Calu3 (cell line): ENCODE results near the gene TLE3. TPM values are rescaled to one million over a fixed set of nuclear protein-coding genes. Genes with fewer than 3 reads are reported as not detected.

Experiments
- BruUV-seq: library from RNA; stranded (reverse); fragments of 400-500 nt; replicated peaks from 2 replicates; lab custom pipeline; 2021; lab: Mats Ljungman, UMichigan
- CTCF ChIA-PET: fragments of 300-600 bp; sonication (Branson Sonifier 250); formaldehyde crosslinking; loops from one replicate; lab custom pipeline; 2022; ENCODE audit warnings: antibody characterized with exemption; lab: Charles Lee
- DNase-seq: peaks from one replicate; pipeline ENCODE4 v3.0.0; 2022
- H3K27ac Mint-ChIP-seq: one replicate; pipeline ENCODE4 v1.8.0; 2022; ENCODE audit warnings: mixed read lengths; ENCODE audit not compliant: unreplicated experiment
- H3K27me3 Mint-ChIP-seq: one replicate; pipeline ENCODE4 v1.8.0; 2022; ENCODE audit warnings: mixed read lengths; ENCODE audit not compliant: unreplicated experiment
- H3K36me3 Mint-ChIP-seq: one replicate; pipeline ENCODE4 v1.8.0; 2022; ENCODE audit warnings: mild to moderate bottlenecking, moderate library complexity, mixed read lengths; ENCODE audit not compliant: insufficient read depth, unreplicated experiment
- H3K4me1 Mint-ChIP-seq: one replicate; pipeline ENCODE4 v1.8.0; 2022; ENCODE audit warnings: mild to moderate bottlenecking, low read depth, mixed read lengths; ENCODE audit not compliant: unreplicated experiment
- H3K4me3 Mint-ChIP-seq: one replicate; pipeline ENCODE4 v1.8.0; 2022; ENCODE audit warnings: mild to moderate bottlenecking, low read depth, moderate library complexity, mixed read lengths; ENCODE audit not compliant: unreplicated experiment
- H3K9me3 Mint-ChIP-seq: one replicate; pipeline ENCODE4 v1.8.0; 2022; ENCODE audit warnings: low read depth, mixed read lengths; ENCODE audit not compliant: unreplicated experiment
- CTCF ChIP-seq: fragments of 200-600 bp; IDR thresholded peaks from one replicate; pipeline ENCODE4 v1.8.0; 2022; ENCODE audit warnings: antibody characterized with exemption; ENCODE audit not compliant: unreplicated experiment
- intact Hi-C: fragments of 100-400 bp; cut with micrococcal nuclease; formaldehyde crosslinking; loops from one replicate; pipeline ENCODE4 v1.10.0; 2022; ENCODE audit not compliant: unreplicated experiment
- total RNA-seq: library from RNA; stranded (reverse); gene quantifications from 2 replicates; pipeline ENCODE4 v1.2.3, GENCODE V29; 2022

TLE3 gene
- total RNA-seq, 1 experiment from 2014 or later, result 54.8 TPM

- no peak for DNase-seq
- no peak for TF ChIP-seq CTCF
- CTCF ChIA-PET, result interaction anchor here (1.6 to 2.6 kb wide), 2 partner anchors 12 to 17 kb away, joined by 7 to 8 read pairs; no protein-coding TSS in a partner anchor
- no peak overlapping the region for H3K4me3 Mint-ChIP-seq
- BruUV-seq, result no TSS peak
- no peaks in the 10 kb centered on the region for H3K9me3 Mint-ChIP-seq
- intact Hi-C loops, result loop anchor here (5.0 kb wide), 1 partner anchor 54 kb away; no protein-coding TSS in a partner anchor
- H3K36me3 Mint-ChIP-seq, result peaks cover 6% of the 10 kb centered on the region
- peak overlapping the region; percentile 60 for H3K27ac Mint-ChIP-seq
- peaks cover 38% of the 10 kb centered on the region for H3K4me1 Mint-ChIP-seq
- H3K27me3 Mint-ChIP-seq, result peaks cover 11% of the 10 kb centered on the region
Observed at GRCh38 chr15:70128414-70129140, 30.9 kb upstream of the TLE3 start.

DNA sequence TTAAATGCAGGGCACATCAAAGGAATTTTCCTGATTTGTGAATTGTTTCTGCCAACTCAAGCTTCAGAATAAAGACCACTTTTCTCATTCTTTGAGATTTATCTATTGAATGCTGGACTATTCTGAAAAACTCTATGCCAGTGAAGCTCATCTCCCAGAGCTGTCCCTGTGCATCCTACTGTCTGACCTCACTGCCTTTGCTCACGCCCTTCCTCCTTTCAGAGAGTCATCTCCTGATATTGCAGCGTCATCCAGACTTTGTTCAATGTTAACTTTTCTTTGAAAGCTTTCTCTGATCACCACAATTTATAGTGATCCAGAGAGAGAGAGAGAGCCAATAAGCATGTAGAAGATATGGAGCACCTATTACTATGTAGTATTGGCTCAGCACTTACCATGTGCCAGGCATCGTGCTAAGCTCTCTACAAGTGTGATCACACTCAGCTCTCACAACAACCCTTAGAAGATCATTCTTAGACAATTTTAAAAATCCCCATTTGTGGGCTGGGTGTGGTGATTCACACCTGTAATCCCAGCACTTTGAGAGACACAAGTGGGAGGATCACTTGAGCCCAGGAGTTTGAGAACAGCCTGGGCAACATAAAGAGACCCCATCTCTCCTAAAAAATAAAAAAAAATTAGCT, 30.2 kb upstream of the TLE3 start:
- intact Hi-C loops, result loop anchor here (5.0 kb wide), 1 partner anchor 54 kb away; no protein-coding TSS in a partner anchor
- Mint-ChIP-seq H3K9me3 (no peaks in the 10 kb centered on the region), H3K27ac (peak overlapping the region; percentile 60), H3K4me1 (peaks cover 32% of the 10 kb centered on the region), H3K4me3 (no peak overlapping the region), H3K36me3 (peaks cover 6% of the 10 kb centered on the region), H3K27me3 (peaks cover 5% of the 10 kb centered on the region)
- no peak for TF ChIP-seq CTCF
- BruUV-seq, result no TSS peak
- CTCF ChIA-PET, result interaction anchor here (0.6 to 2.6 kb wide), 5 partner anchors 12 to 130 kb away, joined by 3 to 8 read pairs (median 4); partner anchors contain the start of gene TLE3
- no peak for DNase-seq

DNA sequence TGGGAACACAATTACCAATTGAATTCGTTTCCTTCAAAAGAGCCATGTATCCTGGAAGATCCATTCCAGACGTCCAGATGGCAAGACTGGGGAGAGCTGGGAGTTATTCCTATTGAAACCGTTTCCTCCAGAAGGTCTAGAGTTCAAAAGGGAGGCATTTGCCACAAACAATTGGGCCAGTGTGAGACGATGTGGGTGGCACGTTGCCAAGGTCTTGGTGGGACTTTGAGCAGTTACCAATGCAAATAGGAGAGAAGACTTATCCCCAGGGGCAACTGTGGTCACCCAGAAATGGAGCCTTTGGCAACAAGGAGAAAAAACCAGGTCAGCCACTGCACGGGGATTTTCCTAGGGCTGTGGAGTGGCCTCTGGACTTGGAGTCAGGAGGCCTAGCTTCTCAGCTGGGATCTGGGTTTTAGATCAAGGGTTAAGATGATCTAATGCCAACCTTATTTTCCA, 29.6 kb upstream of the TLE3 start:
- no peak for TF ChIP-seq CTCF
- peak overlapping the region; percentile 60 for H3K27ac Mint-ChIP-seq
- peak; percentile 95 for DNase-seq
- H3K36me3 Mint-ChIP-seq, result peaks cover 6% of the 10 kb centered on the region
- no peaks in the 10 kb centered on the region for H3K27me3 Mint-ChIP-seq
- H3K4me1 Mint-ChIP-seq, result peaks cover 32% of the 10 kb centered on the region
- CTCF ChIA-PET, result interaction anchor here (0.6 to 2.6 kb wide), 5 partner anchors 13 to 130 kb away, joined by 3 to 8 read pairs (median 4); partner anchors contain the start of gene TLE3
- intact Hi-C loops, result loop anchor here (5.0 kb wide), 1 partner anchor 55 kb away; no protein-coding TSS in a partner anchor
- BruUV-seq, result no TSS peak
- H3K9me3 Mint-ChIP-seq, result no peaks in the 10 kb centered on the region
- H3K4me3 Mint-ChIP-seq, result peak overlapping the region; percentile 1

DNA sequence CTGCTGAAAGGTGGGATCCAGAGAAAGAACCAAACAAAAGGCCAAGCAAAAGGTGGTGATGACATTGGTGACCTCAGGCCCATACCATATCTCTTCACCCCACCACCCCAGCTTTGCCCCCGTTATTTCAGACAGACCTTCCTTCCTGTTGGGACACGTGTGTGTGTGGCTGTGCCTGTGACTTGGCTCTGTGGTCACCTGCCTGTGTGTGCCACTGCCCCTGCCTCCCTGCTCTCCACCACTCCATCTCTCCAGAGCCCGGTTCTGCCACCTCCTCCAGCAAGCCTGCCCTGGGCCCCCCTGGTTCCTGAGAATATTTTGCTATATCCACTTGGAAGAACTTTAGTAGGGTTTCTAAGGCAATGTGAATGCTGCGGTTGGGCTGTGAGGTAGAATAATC, 28.6 kb upstream of the TLE3 start:
- DNase-seq, result no peak
- Mint-ChIP-seq H3K9me3 (no peaks in the 10 kb centered on the region), H3K27ac (no peak overlapping the region), H3K4me3 (no peak overlapping the region), H3K27me3 (no peaks in the 10 kb centered on the region), H3K36me3 (peaks cover 6% of the 10 kb centered on the region), H3K4me1 (peaks cover 32% of the 10 kb centered on the region)
- CTCF ChIA-PET, result no interaction called here
- no TSS peak for BruUV-seq
- intact Hi-C loops, result loop anchor here (5.0 kb wide), 1 partner anchor 56 kb away; no protein-coding TSS in a partner anchor
- TF ChIP-seq CTCF, result no peak
